Subcutaneous adipose tissue (tissue), 4 donors: ENCODE measurements around the gene JMJD4. TPM values are rescaled to one million over a fixed set of nuclear protein-coding genes. Genes with fewer than 3 reads are reported as not detected.

Source experiments
- total RNA-seq, 4 donors: library from RNA; depleted of rRNA; stranded (reverse); fragments of >200 nt; gene quantifications; one replicate each; pipeline ENCODE4 v1.1.0, GENCODE V29; 2016
- TF ChIP-seq, protein P1 (sequence below): fragments of 450-650 bp; IDR thresholded peaks from one replicate; pipeline ENCODE4 v1.5.1; 2016; ENCODE audit warnings: low read depth, mild to moderate bottlenecking, control low read depth, antibody characterized with exemption, moderate library complexity

The JMJD4 gene
- total RNA-seq, 4 donors from 2014 or later, result 11.5 to 22.0 (median 12.4) TPM

DNA sequence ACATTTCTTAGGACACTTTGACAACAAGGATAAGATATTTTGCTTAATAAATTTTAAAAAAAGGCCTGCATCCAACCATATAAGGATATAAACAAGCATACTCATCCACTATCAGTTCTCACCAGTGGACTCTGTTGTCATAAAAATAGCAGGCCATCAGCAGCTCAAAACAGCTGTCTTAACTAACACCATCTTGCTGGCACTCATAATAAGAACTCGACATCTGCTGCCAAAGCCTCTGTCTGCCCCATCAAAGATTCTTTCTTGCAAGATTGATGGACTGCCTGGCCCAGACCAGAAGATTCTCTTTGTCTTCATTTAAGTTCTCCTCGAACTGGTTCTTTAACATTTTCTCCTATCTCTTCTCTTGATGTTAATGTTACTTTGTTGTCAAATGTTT, 10.1 kb downstream of the JMJD4 start:
- TF ChIP-seq, protein P1, sequence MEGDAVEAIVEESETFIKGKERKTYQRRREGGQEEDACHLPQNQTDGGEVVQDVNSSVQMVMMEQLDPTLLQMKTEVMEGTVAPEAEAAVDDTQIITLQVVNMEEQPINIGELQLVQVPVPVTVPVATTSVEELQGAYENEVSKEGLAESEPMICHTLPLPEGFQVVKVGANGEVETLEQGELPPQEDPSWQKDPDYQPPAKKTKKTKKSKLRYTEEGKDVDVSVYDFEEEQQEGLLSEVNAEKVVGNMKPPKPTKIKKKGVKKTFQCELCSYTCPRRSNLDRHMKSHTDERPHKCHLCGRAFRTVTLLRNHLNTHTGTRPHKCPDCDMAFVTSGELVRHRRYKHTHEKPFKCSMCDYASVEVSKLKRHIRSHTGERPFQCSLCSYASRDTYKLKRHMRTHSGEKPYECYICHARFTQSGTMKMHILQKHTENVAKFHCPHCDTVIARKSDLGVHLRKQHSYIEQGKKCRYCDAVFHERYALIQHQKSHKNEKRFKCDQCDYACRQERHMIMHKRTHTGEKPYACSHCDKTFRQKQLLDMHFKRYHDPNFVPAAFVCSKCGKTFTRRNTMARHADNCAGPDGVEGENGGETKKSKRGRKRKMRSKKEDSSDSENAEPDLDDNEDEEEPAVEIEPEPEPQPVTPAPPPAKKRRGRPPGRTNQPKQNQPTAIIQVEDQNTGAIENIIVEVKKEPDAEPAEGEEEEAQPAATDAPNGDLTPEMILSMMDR, result no peak

DNA sequence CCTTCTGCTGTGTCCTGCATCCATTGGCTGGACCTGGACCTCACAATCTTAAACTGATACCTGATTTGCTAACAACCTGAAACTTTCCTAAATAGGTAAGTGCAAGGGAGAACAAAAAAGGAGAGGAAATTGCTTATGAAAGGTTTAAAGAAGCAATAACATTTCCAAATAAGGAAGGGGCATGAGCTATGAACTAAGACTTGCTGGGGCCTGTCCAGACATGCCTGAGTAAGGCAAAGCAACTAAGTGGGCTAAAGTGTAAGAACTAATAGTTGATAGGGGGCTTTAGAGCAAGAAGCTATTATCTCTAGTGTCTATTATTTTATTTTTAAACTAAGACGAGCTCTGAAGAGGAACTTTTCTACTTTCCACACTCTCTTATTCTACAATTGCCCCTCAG, 11.6 kb downstream of the JMJD4 start:
- TF ChIP-seq, protein P1, result no peak

DNA sequence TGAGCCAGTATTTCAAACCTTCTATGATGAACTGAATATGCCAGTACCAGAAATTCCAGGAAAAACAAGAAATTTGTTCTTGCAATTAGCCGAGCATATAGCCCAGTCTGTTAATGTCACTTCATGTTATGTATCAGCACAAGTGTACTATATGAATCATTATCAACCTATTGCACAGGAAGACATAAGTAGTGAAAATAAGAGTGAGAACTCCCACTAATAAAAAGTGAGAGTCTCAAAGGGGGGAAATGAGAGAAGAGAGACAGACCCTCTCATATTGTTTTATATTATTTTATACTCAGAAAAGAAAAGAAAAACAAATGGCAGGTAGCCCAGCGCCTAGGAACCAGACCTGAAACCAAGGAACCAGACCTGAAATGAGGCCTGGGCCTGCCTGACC, 16.2 kb downstream of the JMJD4 start:
- TF ChIP-seq, protein P1, result no peak

DNA sequence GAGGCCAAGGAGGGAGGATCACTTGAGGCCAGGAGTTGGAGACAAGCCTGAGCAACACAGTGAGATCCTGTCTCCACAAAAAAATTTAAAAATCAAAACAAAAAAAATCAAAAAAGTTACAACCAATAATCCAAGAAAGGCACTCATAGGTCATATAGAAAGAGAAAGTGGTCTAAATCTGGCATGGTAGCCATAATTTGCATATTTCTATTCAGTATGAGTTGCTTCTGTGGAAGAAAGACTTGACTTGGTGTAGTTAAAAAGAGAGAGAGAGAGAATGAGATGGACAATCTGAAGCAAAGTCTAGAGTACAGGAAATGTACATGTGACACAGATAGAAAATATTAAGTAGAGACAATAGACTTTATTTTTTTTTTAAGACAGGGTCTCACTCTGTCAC, 22.5 kb downstream of the JMJD4 start:
- TF ChIP-seq, protein P1, result no peak

DNA sequence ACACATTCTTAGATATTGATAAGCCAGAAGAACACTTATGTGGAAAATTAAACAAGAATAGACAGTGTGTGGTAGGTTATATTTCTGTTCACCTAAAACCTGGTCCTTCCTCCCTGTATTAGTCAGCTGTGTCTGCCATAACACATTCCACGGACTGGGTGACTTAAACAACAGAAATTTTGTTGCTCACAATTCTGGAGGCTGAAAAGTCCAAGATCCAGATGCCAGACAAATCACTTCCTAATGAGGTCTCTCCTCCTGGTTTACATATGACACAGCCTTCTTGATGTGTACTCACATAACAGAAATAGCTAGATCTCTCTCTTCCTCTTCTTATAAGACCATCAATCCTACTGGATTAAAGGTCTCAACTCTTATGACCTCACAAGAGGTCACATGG, 25.7 kb downstream of the JMJD4 start:
- TF ChIP-seq, protein P1, result no peak

DNA sequence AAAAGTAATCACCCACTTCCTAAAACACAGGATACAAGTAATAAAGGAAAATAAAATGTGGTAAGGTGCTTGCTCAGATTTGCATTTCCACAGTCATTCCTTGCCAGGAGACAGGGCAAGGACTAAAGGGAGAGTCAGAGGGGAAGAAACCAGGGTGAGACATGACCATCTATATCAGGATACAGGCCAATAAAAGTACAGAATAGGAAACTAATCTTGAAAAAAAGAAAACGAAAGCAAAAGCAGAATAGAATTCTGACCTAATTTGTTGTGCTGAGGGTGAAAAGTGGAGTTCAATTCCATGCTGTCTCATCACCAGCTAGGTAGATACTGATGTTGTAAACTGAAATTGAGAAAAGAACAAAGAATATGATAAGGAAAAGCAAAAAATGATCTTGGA, 27.3 kb downstream of the JMJD4 start:
- TF ChIP-seq, protein P1, result no peak

DNA sequence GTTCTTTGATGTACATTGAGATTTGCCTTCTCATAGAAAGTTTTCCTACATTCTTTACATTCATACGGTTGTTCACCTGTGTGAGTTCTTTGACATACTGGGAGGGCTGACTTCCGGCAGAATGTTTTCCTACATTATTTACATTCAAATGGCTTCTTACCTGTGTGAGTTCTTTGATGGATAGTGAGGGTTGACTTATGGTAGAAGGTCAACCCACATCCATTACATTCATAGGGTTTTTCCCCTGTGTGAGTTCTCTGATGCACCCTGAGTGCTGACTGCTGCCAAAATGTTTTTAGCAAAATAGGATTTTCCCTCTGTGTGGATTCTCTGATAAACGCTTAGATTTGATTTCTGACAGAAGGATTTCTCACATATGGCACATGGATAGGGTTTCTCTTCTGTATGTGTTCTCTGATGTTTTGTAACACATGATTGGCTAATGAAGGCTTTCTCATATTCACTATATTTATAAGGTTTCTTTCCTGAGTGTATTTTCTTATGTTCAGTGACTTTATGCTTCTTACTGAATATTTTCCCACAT, 37.7 kb downstream of the JMJD4 start:
- TF ChIP-seq, protein P1, result no peak
